ENCODE data around the gene IQSEC3. TPM values are rescaled to one million over a fixed set of nuclear protein-coding genes. Genes with fewer than 3 reads are reported as not detected.

The IQSEC3 gene
- polyA plus RNA-seq, 2 donors: 0.13 to 0.14 TPM

GRCh38 chr12:106118-106591 is 39.6 kb downstream of the IQSEC3 start:
- no peaks in the 10 kb centered on the region for H3K27me3 ChIP-seq (ENCODE audit: control insufficient read depth in 1 of 2, insufficient read depth in 2 of 2, low read length in 2 of 2)

GRCh38 chr12:108594-108993 is 42.0 kb downstream of the IQSEC3 start:
- H3K27me3 ChIP-seq (ENCODE audit: control insufficient read depth in 1 of 2, insufficient read depth in 2 of 2, low read length in 2 of 2): no peaks in the 10 kb centered on the region
- 57 to 58% methylated on average over 9 of the region's 9 CpGs for WGBS, 2 donors
- no peaks in the 10 kb centered on the region for H3K36me3 ChIP-seq (ENCODE audit: control insufficient read depth in 2 of 2, insufficient read depth in 2 of 2, low read length in 1 of 2)
- no peaks in the 10 kb centered on the region for H3K9me3 ChIP-seq (ENCODE audit: control insufficient read depth in 2 of 2, insufficient read depth in 1 of 2, low read depth in 1 of 2, low read length in 1 of 2)
- H3K4me1 ChIP-seq (ENCODE audit: control insufficient read depth in 2 of 2, insufficient read depth in 2 of 2, low read length in 1 of 2): peaks cover 0 to 7% of the 10 kb centered on the region in 2 donors
- H3K27ac ChIP-seq (ENCODE audit: low read depth in 2 of 2, low read length in 1 of 2): no peak overlapping the region
- no peak overlapping the region for H3K4me3 ChIP-seq (ENCODE audit: low read depth in 1 of 2, low read length in 2 of 2)

More at GRCh38 chr12:106118-106591, 39.6 kb downstream of the IQSEC3 start:
- Histone ChIP-seq H3K4me1 (ENCODE audit: control insufficient read depth in 2 of 2, insufficient read depth in 2 of 2, low read length in 1 of 2) (peaks cover 0 to 7% of the 10 kb centered on the region in 2 donors), H3K9me3 (ENCODE audit: control insufficient read depth in 2 of 2, insufficient read depth in 1 of 2, low read depth in 1 of 2, low read length in 1 of 2) (peaks cover 0 to 3% of the 10 kb centered on the region in 2 donors), H3K36me3 (ENCODE audit: control insufficient read depth in 2 of 2, insufficient read depth in 2 of 2, low read length in 1 of 2) (no peaks in the 10 kb centered on the region), H3K4me3 (ENCODE audit: low read depth in 1 of 2, low read length in 2 of 2) (no peak overlapping the region), H3K27ac (ENCODE audit: low read depth in 2 of 2, low read length in 1 of 2) (no peak overlapping the region)
- 71 to 78% methylated on average over 5 of the region's 5 CpGs for WGBS, 2 donors

- Histone ChIP-seq H3K36me3 (ENCODE audit: control insufficient read depth in 2 of 2, insufficient read depth in 2 of 2, low read length in 1 of 2) (no peaks in the 10 kb centered on the region), H3K4me3 (ENCODE audit: low read depth in 1 of 2, low read length in 2 of 2) (no peak overlapping the region), H3K9me3 (ENCODE audit: control insufficient read depth in 2 of 2, insufficient read depth in 1 of 2, low read depth in 1 of 2, low read length in 1 of 2) (no peaks in the 10 kb centered on the region), H3K27me3 (ENCODE audit: control insufficient read depth in 1 of 2, insufficient read depth in 2 of 2, low read length in 2 of 2) (no peaks in the 10 kb centered on the region), H3K4me1 (ENCODE audit: control insufficient read depth in 2 of 2, insufficient read depth in 2 of 2, low read length in 1 of 2) (peaks cover 0 to 7% of the 10 kb centered on the region in 2 donors), H3K27ac (ENCODE audit: low read depth in 2 of 2, low read length in 1 of 2) (no peak overlapping the region)
- WGBS, 2 donors: 65 to 67% methylated on average over 6 of the region's 6 CpGs
These were observed 42.9 kb downstream of the IQSEC3 start for GRCh38 chr12:109446-109845.

- Histone ChIP-seq H3K4me3 (ENCODE audit: low read depth in 1 of 2, low read length in 2 of 2) (no peak overlapping the region), H3K27ac (ENCODE audit: low read depth in 2 of 2, low read length in 1 of 2) (no peak overlapping the region), H3K36me3 (ENCODE audit: control insufficient read depth in 2 of 2, insufficient read depth in 2 of 2, low read length in 1 of 2) (no peaks in the 10 kb centered on the region), H3K9me3 (ENCODE audit: control insufficient read depth in 2 of 2, insufficient read depth in 1 of 2, low read depth in 1 of 2, low read length in 1 of 2) (no peaks in the 10 kb centered on the region), H3K4me1 (ENCODE audit: control insufficient read depth in 2 of 2, insufficient read depth in 2 of 2, low read length in 1 of 2) (peaks cover 0 to 4% of the 10 kb centered on the region in 2 donors), H3K27me3 (ENCODE audit: control insufficient read depth in 1 of 2, insufficient read depth in 2 of 2, low read length in 2 of 2) (no peaks in the 10 kb centered on the region)
- WGBS, 2 donors: 60 to 61% methylated on average over 3 of the region's 3 CpGs
These were observed 43.3 kb downstream of the IQSEC3 start for GRCh38 chr12:109872-110271.

- Histone ChIP-seq H3K4me1 (ENCODE audit: control insufficient read depth in 2 of 2, insufficient read depth in 2 of 2, low read length in 1 of 2) (no peaks in the 10 kb centered on the region), H3K27me3 (ENCODE audit: control insufficient read depth in 1 of 2, insufficient read depth in 2 of 2, low read length in 2 of 2) (no peaks in the 10 kb centered on the region), H3K9me3 (ENCODE audit: control insufficient read depth in 2 of 2, insufficient read depth in 1 of 2, low read depth in 1 of 2, low read length in 1 of 2) (no peaks in the 10 kb centered on the region), H3K27ac (ENCODE audit: low read depth in 2 of 2, low read length in 1 of 2) (no peak overlapping the region), H3K36me3 (ENCODE audit: control insufficient read depth in 2 of 2, insufficient read depth in 2 of 2, low read length in 1 of 2) (no peaks in the 10 kb centered on the region), H3K4me3 (ENCODE audit: low read depth in 1 of 2, low read length in 2 of 2) (no peak overlapping the region)
- 64 to 70% methylated on average over 11 of the region's 11 CpGs for WGBS, 2 donors
These were observed 45.3 kb downstream of the IQSEC3 start for GRCh38 chr12:111699-112493.

- Histone ChIP-seq H3K36me3 (ENCODE audit: control insufficient read depth in 2 of 2, insufficient read depth in 2 of 2, low read length in 1 of 2) (no peaks in the 10 kb centered on the region), H3K27ac (ENCODE audit: low read depth in 2 of 2, low read length in 1 of 2) (no peak overlapping the region), H3K4me1 (ENCODE audit: control insufficient read depth in 2 of 2, insufficient read depth in 2 of 2, low read length in 1 of 2) (no peaks in the 10 kb centered on the region), H3K4me3 (ENCODE audit: low read depth in 1 of 2, low read length in 2 of 2) (no peak overlapping the region), H3K27me3 (ENCODE audit: control insufficient read depth in 1 of 2, insufficient read depth in 2 of 2, low read length in 2 of 2) (no peaks in the 10 kb centered on the region), H3K9me3 (ENCODE audit: control insufficient read depth in 2 of 2, insufficient read depth in 1 of 2, low read depth in 1 of 2, low read length in 1 of 2) (no peaks in the 10 kb centered on the region)
- WGBS, 2 donors: 73 to 77% methylated on average over 4 of the region's 4 CpGs
These were observed 46.8 kb downstream of the IQSEC3 start for GRCh38 chr12:113347-113746.

GRCh38 chr12:114626-115211 is 48.2 kb downstream of the IQSEC3 start:
- 73 to 74% methylated on average over 4 of the region's 4 CpGs for WGBS, 2 donors
- no peaks in the 10 kb centered on the region for H3K4me1 ChIP-seq (ENCODE audit: control insufficient read depth in 2 of 2, insufficient read depth in 2 of 2, low read length in 1 of 2)
- no peaks in the 10 kb centered on the region for H3K27me3 ChIP-seq (ENCODE audit: control insufficient read depth in 1 of 2, insufficient read depth in 2 of 2, low read length in 2 of 2)
- H3K9me3 ChIP-seq (ENCODE audit: control insufficient read depth in 2 of 2, insufficient read depth in 1 of 2, low read depth in 1 of 2, low read length in 1 of 2): no peaks in the 10 kb centered on the region
- no peaks in the 10 kb centered on the region for H3K36me3 ChIP-seq (ENCODE audit: control insufficient read depth in 2 of 2, insufficient read depth in 2 of 2, low read length in 1 of 2)
- H3K27ac ChIP-seq (ENCODE audit: low read depth in 2 of 2, low read length in 1 of 2): no peak overlapping the region
- no peak overlapping the region for H3K4me3 ChIP-seq (ENCODE audit: low read depth in 1 of 2, low read length in 2 of 2)

- 73 to 77% methylated on average over 5 of the region's 5 CpGs for WGBS, 2 donors
- no peaks in the 10 kb centered on the region for H3K27me3 ChIP-seq (ENCODE audit: control insufficient read depth in 1 of 2, insufficient read depth in 2 of 2, low read length in 2 of 2)
- no peaks in the 10 kb centered on the region for H3K9me3 ChIP-seq (ENCODE audit: control insufficient read depth in 2 of 2, insufficient read depth in 1 of 2, low read depth in 1 of 2, low read length in 1 of 2)
- no peaks in the 10 kb centered on the region for H3K36me3 ChIP-seq (ENCODE audit: control insufficient read depth in 2 of 2, insufficient read depth in 2 of 2, low read length in 1 of 2)
- H3K27ac ChIP-seq (ENCODE audit: low read depth in 2 of 2, low read length in 1 of 2): no peak overlapping the region
- no peaks in the 10 kb centered on the region for H3K4me1 ChIP-seq (ENCODE audit: control insufficient read depth in 2 of 2, insufficient read depth in 2 of 2, low read length in 1 of 2)
- no peak overlapping the region for H3K4me3 ChIP-seq (ENCODE audit: low read depth in 1 of 2, low read length in 2 of 2)
These were observed 49.0 kb downstream of the IQSEC3 start for GRCh38 chr12:115518-115917.

- no peaks in the 10 kb centered on the region for H3K4me1 ChIP-seq (ENCODE audit: control insufficient read depth in 2 of 2, insufficient read depth in 2 of 2, low read length in 1 of 2)
- WGBS, 2 donors: 78 to 79% methylated on average over 19 of the region's 19 CpGs
- H3K27me3 ChIP-seq (ENCODE audit: control insufficient read depth in 1 of 2, insufficient read depth in 2 of 2, low read length in 2 of 2): no peaks in the 10 kb centered on the region
- no peaks in the 10 kb centered on the region for H3K36me3 ChIP-seq (ENCODE audit: control insufficient read depth in 2 of 2, insufficient read depth in 2 of 2, low read length in 1 of 2)
- H3K9me3 ChIP-seq (ENCODE audit: control insufficient read depth in 2 of 2, insufficient read depth in 1 of 2, low read depth in 1 of 2, low read length in 1 of 2): no peaks in the 10 kb centered on the region
- no peak overlapping the region for H3K27ac ChIP-seq (ENCODE audit: low read depth in 2 of 2, low read length in 1 of 2)
- no peak overlapping the region for H3K4me3 ChIP-seq (ENCODE audit: low read depth in 1 of 2, low read length in 2 of 2)
These were observed 49.7 kb downstream of the IQSEC3 start for GRCh38 chr12:115960-116915.

Data from esophagus (tissue), 2 donors.